H1 (cell line): ENCODE measurements around the gene ATE1. TPM values are rescaled to one million over a fixed set of nuclear protein-coding genes. Genes with fewer than 3 reads are reported as not detected.

Source experiments
- POLR2AphosphoS5 ChIP-seq: IDR thresholded peaks from 2 replicates; pipeline ENCODE4 v1.6.1; 2011; ENCODE audit warnings: low read depth, low read length
- RNF2 ChIP-seq: fragments of 200-900, 300-1000 bp; sonication (generic); IDR thresholded peaks from 2 replicates; pipeline ENCODE4 v1.7.1; 2016; ENCODE audit warnings: borderline replicate concordance, low read depth, mild to moderate bottlenecking, antibody characterized with exemption, low read length; ENCODE audit not compliant: poor library complexity, severe bottlenecking; ENCODE audit errors: missing control alignments
- SIN3A ChIP-seq, 2 experiments: IDR thresholded peaks in 1 of 2; conservative IDR thresholded peaks in 1 of 2; 2 replicates each; pipeline ENCODE4 v1.6.1; 2011 to 2012; ENCODE audit warnings: low read length in 2 of 2, improper control_type of control experiment in 1 of 2, low read depth in 1 of 2, mild to moderate bottlenecking in 1 of 2
- SIX5 ChIP-seq: IDR thresholded peaks from 2 replicates; pipeline ENCODE4 v1.6.1; 2011; ENCODE audit warnings: mild to moderate bottlenecking, low read depth, low read length
- TAF7 ChIP-seq: optimal IDR thresholded peaks from 2 replicates; pipeline ENCODE3; 2011; ENCODE audit warnings: low read depth, mild to moderate bottlenecking, inconsistent platforms, low read length, moderate library complexity, borderline replicate concordance
- TBP ChIP-seq: IDR thresholded peaks from 2 replicates; pipeline ENCODE4 v1.6.1; 2011; ENCODE audit warnings: low read depth, low read length, improper control_type of control experiment
- YY1 ChIP-seq: IDR thresholded peaks from 2 replicates; pipeline ENCODE4 v1.6.1; 2011; ENCODE audit warnings: low read depth, mild to moderate bottlenecking, low read length
- polyA plus RNA-seq, 7 experiments: library from polyadenylated mRNA; depleted of rRNA in 3 of 7; stranded (reverse) in 5 of 7; unstranded in 2 of 7; fragments of >200 nt in 5 of 7; fragments of 200-250 nt in 2 of 7; gene quantifications; 1 replicate in 5 of 7; 2 replicates in 1 of 7; 4 replicates in 1 of 7; pipeline versions ENCODE4 v1.2.1 to v1.2.3, GENCODE V29; 2011 to 2013; ENCODE audit warnings: missing spikeins in 2 of 7, mixed read lengths in 2 of 7
- total RNA-seq: library from RNA; stranded (reverse); fragmentation: NEBNext Ultra II Directional; extraction: Animal tissue kit (Norgen Biotek cat#: 25700); gene quantifications from 2 replicates; pipeline ENCODE4 v1.2.1, GENCODE V29; 2021

The ATE1 gene
- total and polyA plus RNA-seq, 2 of the 8 experiments (the other 6 are each of a cell fraction or from before 2014, with no cell fraction given), result 8.8 to 26.9 TPM

GRCh38 chr10:121926671-121927317, 1.0 kb downstream of the ATE1 start (continued):
- TF ChIP-seq RNF2 (no peak), TBP (no peak), TAF7 (no peak), SIX5 (no peak), YY1 (no peak), POLR2AphosphoS5 (no peak; the same call in 1 of the 2 replicates), SIN3A (conservative IDR thresholded peaks at IDR 0.05 in 1 of 2, IDR thresholded peaks at IDR 0.05 in 1 of 2; ENCODE audit: low read depth in 1 of 2, low read length in 2 of 2) (no peak)
